Measurements from ENCODE around the gene ICAM1.

Gene ICAM1

GRCh38 chr19:10328558-10329429 is 57.9 kb downstream of the ICAM1 start:
- DNase-seq, result no peak

- no peak for DNase-seq
Measured at GRCh38 chr19:10329555-10329954, 58.6 kb downstream of the ICAM1 start.

GRCh38 chr19:10332158-10332964 is 61.4 kb downstream of the ICAM1 start:
- no peak for DNase-seq

GRCh38 chr19:10332965-10333757 is 62.2 kb downstream of the ICAM1 start, which contains the start of gene RAVER1:
Gene RAVER1 (minus strand): TSS chr19:10333529. CDS start chr19:10333507, 22 bp downstream.
- DNase-seq, result peak; percentile 87

GRCh38 chr19:10333758-10334587 is 63.1 kb downstream of the ICAM1 start:
- DNase-seq, result no peak

- DNase-seq, result peak; percentile 68
Measured at GRCh38 chr19:10334588-10335351, 63.9 kb downstream of the ICAM1 start.

GRCh38 chr19:10335352-10335985 is 64.5 kb downstream of the ICAM1 start:
- DNase-seq, result no peak
